Measurements from ENCODE around the gene PTK6.
"Not testable (repeated sequence)": the region's sequence is repeated elsewhere in the genome, so short reads cannot be mapped to it uniquely, and the experiment has no call there.

PTK6 gene

GRCh38 chr20:63568986-63569949, 32.1 kb upstream of the PTK6 start:
- DNase-seq = no peak

GRCh38 chr20:63568170-63568981, 31.2 kb upstream of the PTK6 start:
- DNase-seq = no peak

GRCh38 chr20:63567386-63568169, 30.4 kb upstream of the PTK6 start:
- no peak for DNase-seq

- no peak for DNase-seq
Measured at GRCh38 chr20:63567136-63567385, 29.9 kb upstream of the PTK6 start.

GRCh38 chr20:63566395-63567135, 29.4 kb upstream of the PTK6 start:
- DNase-seq = no peak

- DNase-seq = no peak
Measured at GRCh38 chr20:63565699-63566335, 28.6 kb upstream of the PTK6 start.

GRCh38 chr20:63565021-63565698, 28.0 kb upstream of the PTK6 start:
- DNase-seq = no peak

- DNase-seq = no peak
Measured at GRCh38 chr20:63564036-63564810, 27.0 kb upstream of the PTK6 start.

- no peak for DNase-seq
Measured at GRCh38 chr20:63563225-63563935, 26.2 kb upstream of the PTK6 start.

GRCh38 chr20:63562461-63563224, 25.5 kb upstream of the PTK6 start:
- no peak for DNase-seq

GRCh38 chr20:63561624-63562396, 24.6 kb upstream of the PTK6 start:
- DNase-seq = no peak

GRCh38 chr20:63560856-63561609, 23.9 kb upstream of the PTK6 start:
- DNase-seq = no peak

GRCh38 chr20:63560333-63560805, 23.2 kb upstream of the PTK6 start:
- DNase-seq = no peak

- not testable (repeated sequence) for DNase-seq
Measured at GRCh38 chr20:63559485-63560332, 22.5 kb upstream of the PTK6 start.

- no peak for DNase-seq
Measured at GRCh38 chr20:63558804-63559484, 21.8 kb upstream of the PTK6 start.

GRCh38 chr20:63557481-63557891, 20.3 kb upstream of the PTK6 start:
- DNase-seq = no peak

All from NCI-H2029 treated with DMSO at 0.1 percent for 48 hours (cell line).